GM15510 (cell line): ENCODE data around the gene IAPP.

ENCODE experiments used
- POLR2A ChIP-seq: IDR thresholded peaks from 3 replicates; pipeline ENCODE4 v1.6.1; 2011; ENCODE audit warnings: borderline replicate concordance; ENCODE audit not compliant: insufficient read length; ENCODE audit errors: extremely low read depth

The IAPP gene

DNA sequence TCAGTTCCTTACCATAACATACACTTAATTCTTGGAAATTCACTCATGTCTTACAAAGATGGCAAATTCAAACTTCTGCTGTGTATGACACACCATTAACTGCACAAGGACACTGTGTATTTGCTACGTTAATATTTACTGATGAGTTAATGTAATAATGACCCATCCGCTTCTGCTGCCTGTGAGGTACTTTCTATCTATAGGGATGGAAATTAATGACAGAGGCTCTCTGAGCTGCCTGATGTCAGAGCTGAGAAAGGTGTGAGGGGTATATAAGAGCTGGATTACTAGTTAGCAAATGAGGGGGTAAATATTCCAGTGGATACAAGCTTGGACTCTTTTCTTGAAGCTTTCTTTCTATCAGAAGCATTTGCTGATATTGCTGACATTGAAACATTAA, at the start of gene IAPP:
Gene IAPP (plus strand): TSS at position 301 of the 400 bp plus-strand sequence. CDS start 450 bp downstream, outside the sequence.
- no peak for TF ChIP-seq POLR2A

- TF ChIP-seq POLR2A: no peak
Observed at GRCh38 chr12:21323736-21324135, 49.0 kb upstream of the IAPP start.

DNA sequence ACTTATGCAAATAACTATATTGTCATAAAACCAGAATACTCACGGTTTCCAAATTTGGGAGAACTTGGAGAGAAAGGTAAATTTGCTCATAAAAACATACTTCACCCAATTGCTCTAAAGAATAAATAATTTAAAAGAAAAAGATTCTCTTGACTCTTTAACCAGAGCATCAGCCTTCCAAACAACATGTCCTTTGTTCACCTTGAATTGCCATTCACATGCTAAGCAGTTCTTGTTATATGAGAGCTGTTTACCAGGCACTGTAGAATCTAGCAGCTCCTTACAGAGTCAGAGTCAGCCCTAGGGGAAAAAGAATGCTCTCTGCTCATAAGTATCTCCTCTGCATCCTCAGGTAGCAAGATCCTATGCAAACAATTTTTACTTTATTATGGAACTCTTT, 48.2 kb upstream of the IAPP start:
- TF ChIP-seq POLR2A: no peak

GRCh38 chr12:21328578-21328977, 44.1 kb upstream of the IAPP start:
- TF ChIP-seq POLR2A: no peak

- TF ChIP-seq POLR2A: no peak
Observed at GRCh38 chr12:21330682-21331253, 41.9 kb upstream of the IAPP start.

GRCh38 chr12:21334771-21335325, 37.9 kb upstream of the IAPP start, which contains the start of gene SLCO1A2:
TSS of gene SLCO1A2 (minus strand) at chr12:21334917. CDS start at chr12:21334647, 270 bp downstream.
- TF ChIP-seq POLR2A: no peak

DNA sequence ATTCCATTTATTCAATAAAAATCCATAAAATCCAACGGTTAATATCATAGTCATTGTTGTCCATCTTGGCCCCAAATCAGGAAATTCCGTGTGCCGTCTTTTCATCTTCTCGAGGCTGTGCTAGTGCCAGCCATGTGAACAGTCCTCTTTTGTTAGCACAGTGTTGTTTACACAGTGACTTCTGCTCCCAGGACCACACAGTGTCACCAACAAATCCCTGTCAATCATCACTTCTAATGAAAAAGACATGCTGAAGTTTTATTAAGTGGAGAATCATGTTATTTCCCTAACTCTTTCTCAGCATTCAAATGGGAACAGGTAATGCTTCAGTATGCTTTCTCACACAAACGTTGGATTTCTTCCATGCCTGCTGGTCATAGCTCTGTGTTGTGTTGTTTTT, 36.0 kb upstream of the IAPP start:
- TF ChIP-seq POLR2A: no peak

DNA sequence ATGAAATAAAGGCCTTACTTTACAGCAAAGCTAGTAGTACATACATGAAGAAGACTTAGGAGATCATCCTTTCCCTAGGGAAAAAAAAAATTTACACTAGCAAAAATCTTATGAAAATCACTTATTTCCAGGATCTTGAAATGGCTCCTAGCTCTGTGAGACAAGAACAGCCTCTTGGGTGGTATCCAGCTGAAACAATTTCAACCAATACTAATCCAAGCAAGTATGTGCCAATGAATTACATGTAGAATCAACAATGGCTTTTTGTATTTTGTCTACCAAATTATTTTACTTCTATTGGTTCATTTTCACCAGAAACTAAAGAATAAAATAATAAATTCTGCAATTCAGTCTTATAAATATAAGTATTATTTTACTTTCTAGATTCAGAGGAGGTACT, 35.2 kb upstream of the IAPP start:
- no peak for TF ChIP-seq POLR2A

DNA sequence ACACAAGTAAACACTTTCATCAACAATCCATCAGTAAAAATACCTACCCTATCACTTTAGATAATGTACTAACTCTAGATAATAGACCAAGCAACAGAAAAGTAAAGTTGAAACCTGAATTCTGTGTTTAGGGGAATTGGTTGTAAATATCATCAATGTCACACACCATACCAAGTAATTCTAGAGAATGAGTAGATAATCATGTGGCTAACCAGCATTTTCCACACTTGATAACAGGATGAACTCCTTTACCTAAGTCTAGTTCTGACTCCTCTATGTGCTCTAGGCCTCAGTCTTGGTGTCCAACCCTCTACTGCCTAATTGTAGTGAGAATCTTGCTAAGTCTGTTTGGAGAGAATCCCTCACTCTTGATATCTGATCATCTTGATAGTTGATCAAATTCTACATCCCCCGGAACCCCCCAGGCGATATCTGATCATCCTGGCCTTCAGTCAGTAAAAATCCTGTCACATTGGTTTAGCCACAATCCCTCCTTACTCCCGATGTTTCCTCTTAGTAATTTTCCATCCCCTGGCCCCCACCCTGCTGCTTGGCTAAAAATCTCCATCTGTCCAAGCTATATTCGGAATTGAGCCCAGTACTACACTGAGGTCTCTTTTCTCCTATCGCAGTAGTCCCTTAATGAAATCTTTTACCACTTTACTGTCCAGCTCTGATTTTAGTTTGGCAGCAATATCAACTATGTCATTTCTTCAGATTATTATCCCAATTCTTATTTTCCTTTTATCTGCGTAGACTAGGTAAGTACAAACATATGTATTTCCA, 34.5 kb upstream of the IAPP start:
- no peak for TF ChIP-seq POLR2A

DNA sequence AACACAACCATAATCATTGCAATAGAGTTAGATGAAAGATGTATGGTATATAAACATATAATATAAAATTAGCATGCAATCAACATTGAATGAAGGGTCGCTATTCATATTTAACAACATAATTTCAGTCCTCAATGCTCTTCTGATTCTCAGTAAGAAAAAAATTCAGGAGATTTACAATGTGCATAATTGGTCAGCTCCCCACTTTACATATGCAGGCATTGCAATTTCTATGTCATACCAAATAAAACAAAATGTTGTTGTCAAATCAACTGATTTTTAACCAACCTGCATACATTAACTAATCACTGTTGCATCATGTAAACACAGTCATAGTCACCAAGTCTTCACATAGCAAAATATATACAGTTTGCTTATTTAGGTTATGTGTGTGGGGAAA, 32.8 kb upstream of the IAPP start:
- TF ChIP-seq POLR2A: no peak

GRCh38 chr12:21340403-21340802, 32.3 kb upstream of the IAPP start:
- TF ChIP-seq POLR2A: no peak

- TF ChIP-seq POLR2A: no peak
Observed at GRCh38 chr12:21341769-21342168, 30.9 kb upstream of the IAPP start.

DNA sequence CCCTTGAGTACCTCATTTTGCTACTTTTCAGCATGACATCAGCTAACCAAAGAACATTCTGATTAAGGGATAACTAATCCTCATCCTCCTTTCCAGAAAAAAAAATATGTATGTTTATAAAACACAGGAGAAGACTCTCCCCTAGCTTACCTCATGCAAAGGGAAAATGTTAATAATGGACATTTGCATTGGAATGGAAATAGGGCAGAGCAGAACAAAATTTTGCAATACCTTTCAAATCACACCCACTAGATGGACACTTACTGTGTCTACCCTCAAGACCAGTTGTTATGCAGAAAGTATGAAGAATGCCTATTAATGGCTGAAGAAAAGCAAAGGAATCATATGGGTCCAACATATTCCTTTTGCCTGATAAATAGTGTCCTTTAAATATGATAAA, 29.1 kb upstream of the IAPP start:
- TF ChIP-seq POLR2A: no peak

- TF ChIP-seq POLR2A: no peak
Observed at GRCh38 chr12:21346542-21347205, 26.0 kb upstream of the IAPP start.

GRCh38 chr12:21350975-21351374, 21.7 kb upstream of the IAPP start:
- TF ChIP-seq POLR2A: no peak
